Measurements from ENCODE around the gene PDE6C. TPM values are rescaled to one million over a fixed set of nuclear protein-coding genes. Genes with fewer than 3 reads are reported as not detected.

Gene PDE6C
- total RNA-seq, 1 donor from 2014 or later, result not detected

DNA sequence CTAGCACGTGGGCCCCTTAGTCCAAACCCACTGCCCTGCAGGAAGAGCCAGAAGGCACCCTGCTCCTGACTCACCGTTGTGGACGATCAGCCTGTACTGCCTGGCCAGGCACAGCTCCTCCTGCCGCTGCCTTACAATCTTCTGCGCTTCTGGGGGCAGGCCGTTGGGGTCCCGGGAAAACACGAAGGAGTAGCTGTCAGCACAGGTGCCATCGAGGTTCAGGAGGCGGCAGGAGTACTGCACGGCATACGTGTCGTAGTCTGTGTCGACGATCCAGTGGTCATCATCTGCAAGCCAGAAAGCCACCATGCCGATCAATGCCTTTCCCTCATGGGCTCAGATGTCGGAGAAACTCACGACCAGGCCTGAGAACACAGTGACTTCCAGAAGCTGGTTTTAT is 18.6 kb upstream of the PDE6C start:
- DNase-seq (ENCODE audit: low read depth), result no peak

- DNase-seq (ENCODE audit: low read depth), result no peak
Measured at GRCh38 chr10:93594518-93594917, 17.8 kb upstream of the PDE6C start.

GRCh38 chr10:93595378-93596161 is 16.8 kb upstream of the PDE6C start:
- DNase-seq (ENCODE audit: low read depth), result no peak

- no peak for DNase-seq (ENCODE audit: low read depth)
Measured at GRCh38 chr10:93596539-93596938, 15.8 kb upstream of the PDE6C start.

DNA sequence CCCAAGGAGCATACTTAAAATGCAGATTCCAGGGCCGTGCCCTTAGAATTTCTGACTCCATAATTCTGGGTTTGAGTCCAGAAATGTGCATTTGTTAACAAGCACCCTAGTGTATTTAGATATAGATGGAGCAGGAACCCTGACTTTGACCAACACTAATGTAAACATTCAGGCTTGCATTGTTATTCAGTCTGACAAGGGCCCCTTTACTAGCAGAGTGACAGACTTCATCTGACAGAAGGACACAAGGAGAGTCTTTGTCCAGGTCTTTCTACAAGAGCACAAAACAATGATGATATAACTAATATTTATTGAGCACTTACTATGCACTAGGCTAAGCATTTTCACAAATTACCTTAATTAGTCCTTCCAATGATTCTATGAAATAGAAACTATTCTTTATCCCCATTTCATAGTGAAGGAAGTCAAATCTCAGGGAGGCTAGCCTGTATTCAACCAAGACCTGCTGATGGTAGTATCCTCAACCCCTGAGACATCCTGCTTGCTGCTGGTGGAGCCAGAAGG is 15.2 kb upstream of the PDE6C start:
- no peak for DNase-seq (ENCODE audit: low read depth)

GRCh38 chr10:93598157-93598556 is 14.2 kb upstream of the PDE6C start:
- no peak for DNase-seq (ENCODE audit: low read depth)

DNA sequence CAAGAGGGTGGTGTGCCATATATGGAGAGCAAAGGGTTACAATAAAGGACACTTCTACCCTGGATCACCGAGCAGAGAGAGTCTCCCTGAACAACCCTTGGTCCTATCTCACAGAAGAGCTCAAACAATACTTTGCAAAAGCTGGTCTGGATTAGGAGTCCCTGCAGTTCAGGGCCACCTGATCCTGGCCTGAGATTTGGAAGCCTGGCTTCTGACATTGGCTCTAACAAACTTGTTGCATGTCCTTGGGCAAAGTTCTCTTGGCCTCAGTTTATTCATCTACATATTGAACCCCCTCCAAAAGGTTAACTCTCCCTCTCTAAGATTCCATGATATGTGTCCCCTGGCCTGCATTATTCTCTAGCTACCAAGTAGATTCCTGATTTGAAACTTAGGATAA is 13.0 kb upstream of the PDE6C start:
- DNase-seq (ENCODE audit: low read depth), result no peak

GRCh38 chr10:93599778-93600177 is 12.6 kb upstream of the PDE6C start:
- no peak for DNase-seq (ENCODE audit: low read depth)

DNA sequence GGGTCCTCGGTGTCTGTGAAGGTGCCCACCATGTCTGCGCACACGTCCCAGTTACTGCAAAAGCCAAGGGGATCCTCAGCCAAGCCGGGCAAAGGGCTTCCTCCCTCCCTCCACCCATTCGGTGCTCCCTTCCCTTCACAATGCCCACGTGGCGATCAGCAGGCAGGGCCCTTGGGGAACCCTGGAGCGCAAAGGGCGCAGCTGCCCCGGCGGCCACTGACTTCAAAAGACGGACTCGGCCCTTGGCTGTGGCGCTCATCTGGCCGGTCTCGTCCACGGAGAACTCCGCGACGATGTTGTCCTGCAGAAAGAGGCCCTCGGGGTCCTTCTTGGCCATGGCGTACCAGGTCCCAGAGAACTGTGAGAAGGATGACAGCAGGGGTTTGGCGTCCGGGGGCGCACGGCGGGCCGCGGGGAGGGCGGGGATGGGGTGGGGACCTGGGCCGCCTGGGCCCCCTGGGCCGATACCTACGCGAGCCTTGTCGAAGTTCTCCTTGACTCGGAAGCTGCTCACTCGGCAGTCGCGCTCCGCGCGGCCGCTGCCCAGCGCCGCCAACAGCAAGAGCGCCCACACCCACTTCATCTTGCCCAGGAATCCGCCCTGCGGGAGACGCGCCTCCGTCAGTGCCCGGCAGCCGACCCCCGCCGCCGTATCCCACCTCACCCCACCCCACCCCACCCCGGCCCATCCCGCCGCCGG is 11.7 kb upstream of the PDE6C start:
- DNase-seq (ENCODE audit: low read depth), result peak; percentile 12

DNA sequence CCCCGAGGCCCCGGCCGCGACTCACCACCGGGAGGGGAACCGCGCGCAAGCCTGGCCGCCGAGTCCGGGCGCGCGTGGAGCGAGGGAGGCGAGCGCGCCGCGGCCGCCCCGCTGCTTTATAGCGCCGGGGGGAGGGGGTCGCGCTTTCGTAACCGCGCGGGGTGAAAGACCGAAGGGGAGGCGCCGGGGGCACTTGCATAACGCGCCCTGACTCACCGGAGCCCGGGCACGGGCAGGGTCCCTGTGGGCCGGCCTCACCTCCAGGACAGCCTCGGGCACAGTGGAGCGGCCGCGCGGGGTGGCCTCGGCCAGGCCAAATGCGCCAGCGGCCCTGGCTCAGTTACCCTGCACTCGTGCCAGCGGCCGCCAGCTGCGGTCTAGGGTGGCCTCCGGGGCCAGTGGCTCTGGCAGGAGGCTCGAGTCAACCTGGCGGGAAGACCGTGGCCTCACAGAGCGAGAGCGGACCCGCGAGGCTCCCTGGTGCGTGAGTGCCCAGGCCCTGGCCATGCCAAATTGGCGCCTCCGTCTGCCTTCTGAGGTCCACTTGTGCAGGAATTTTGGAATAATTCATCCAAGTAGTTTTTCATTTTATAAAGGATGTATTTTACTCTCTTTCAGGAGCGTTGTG is 11.1 kb upstream of the PDE6C start, which contains the start of gene RBP4:
Gene RBP4, minus strand, starts transcription at position 90 of the 628 bp plus-strand sequence. CDS start 207 bp downstream, outside the sequence.
- peak; percentile 6 for DNase-seq (ENCODE audit: low read depth)

GRCh38 chr10:93601774-93602162 is 10.6 kb upstream of the PDE6C start:
- DNase-seq (ENCODE audit: low read depth), result no peak

GRCh38 chr10:93603023-93603422 is 9.3 kb upstream of the PDE6C start:
- DNase-seq (ENCODE audit: low read depth), result no peak

DNA sequence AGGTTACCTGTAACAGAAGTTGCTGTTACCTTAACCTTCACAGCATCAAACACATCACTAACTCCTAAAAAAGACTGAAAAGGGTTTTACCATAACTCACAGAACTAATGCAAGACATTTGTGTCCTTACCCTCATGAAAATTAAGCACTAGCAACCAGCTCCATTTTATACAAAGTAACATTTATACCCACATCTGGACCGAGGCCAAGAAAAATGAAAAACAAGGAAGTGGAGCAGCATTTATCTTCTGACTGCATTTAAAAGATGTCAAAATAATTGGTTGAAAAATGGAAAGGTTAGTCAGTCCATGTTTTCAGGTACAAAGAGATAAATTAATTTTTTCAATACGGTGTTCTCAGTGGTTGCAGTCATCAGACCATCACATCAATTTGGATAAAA is 8.2 kb upstream of the PDE6C start:
- peak; percentile 6 for DNase-seq (ENCODE audit: low read depth)

GRCh38 chr10:93608421-93608820 is 3.9 kb upstream of the PDE6C start:
- no peak for DNase-seq (ENCODE audit: low read depth)

DNA sequence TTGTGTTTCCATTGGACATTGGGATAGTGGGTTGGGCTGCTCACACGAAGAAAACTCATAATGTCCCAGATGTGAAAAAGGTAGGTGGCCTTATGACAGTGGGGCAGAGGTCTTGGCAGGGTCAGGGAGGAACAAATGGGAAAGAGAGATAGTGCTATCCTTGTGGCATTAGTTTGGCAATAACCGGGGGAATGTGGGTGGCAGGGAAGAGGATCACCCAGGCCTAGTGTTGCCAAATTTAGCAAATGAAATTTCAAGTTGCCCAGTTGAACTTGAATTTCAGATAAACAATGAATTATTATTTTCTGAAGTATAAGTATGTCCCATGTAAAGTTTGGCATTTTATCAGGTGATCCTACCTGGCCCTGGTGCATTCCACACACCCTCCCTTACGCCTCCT is 789 bp downstream of the PDE6C start:
- DNase-seq (ENCODE audit: low read depth), result no peak

GRCh38 chr10:93614101-93614825 is 1.9 kb downstream of the PDE6C start:
- no peak for DNase-seq (ENCODE audit: low read depth)

- no peak for DNase-seq (ENCODE audit: low read depth)
Measured at GRCh38 chr10:93615576-93616235, 3.4 kb downstream of the PDE6C start.

GRCh38 chr10:93620925-93621324 is 8.6 kb downstream of the PDE6C start:
- no peak for DNase-seq (ENCODE audit: low read depth)

DNA sequence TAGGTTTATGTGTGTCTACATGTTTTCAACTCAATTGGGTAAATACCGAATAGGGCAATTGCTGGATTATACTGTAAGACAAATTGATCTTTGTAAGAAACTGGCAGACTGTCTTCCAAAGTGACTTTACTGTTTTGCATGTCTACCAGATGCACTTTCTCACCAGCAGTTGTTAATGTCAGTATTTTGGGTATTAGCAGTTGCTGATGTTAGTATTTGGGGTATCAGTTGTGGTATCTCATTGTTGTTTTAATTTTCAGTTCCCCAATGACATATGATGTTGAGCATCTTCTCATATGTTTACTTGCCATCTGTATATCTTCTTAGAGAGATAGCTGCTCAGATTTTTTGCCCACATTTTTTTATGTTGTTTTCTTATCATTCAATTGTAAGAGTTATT is 10.6 kb downstream of the PDE6C start:
- no peak for DNase-seq (ENCODE audit: low read depth)

GRCh38 chr10:93628858-93629257 is 16.5 kb downstream of the PDE6C start:
- no peak for DNase-seq (ENCODE audit: low read depth)

Data from myocyte (in vitro differentiated cells).